HL-60 (cell line): ENCODE data around the gene GEN1.

Experiments
- POLR2AphosphoS5 ChIP-seq: IDR thresholded peaks from 2 replicates; pipeline ENCODE4 v1.6.1; 2012; ENCODE audit warnings: low read depth
- SPI1 ChIP-seq: IDR thresholded peaks from 2 replicates; pipeline ENCODE4 v1.6.1; 2012; ENCODE audit warnings: low read depth, mild to moderate bottlenecking, borderline replicate concordance
- TF ChIP-seq, protein P1 (sequence below): IDR thresholded peaks from one replicate; pipeline ENCODE4 v1.5.1; 2011; ENCODE audit warnings: low read length, control low read depth, inconsistent platforms; ENCODE audit not compliant: insufficient read depth

GRCh38 chr2:17780546-17780945 is 26.6 kb downstream of the GEN1 start:
- TF ChIP-seq, protein P1, sequence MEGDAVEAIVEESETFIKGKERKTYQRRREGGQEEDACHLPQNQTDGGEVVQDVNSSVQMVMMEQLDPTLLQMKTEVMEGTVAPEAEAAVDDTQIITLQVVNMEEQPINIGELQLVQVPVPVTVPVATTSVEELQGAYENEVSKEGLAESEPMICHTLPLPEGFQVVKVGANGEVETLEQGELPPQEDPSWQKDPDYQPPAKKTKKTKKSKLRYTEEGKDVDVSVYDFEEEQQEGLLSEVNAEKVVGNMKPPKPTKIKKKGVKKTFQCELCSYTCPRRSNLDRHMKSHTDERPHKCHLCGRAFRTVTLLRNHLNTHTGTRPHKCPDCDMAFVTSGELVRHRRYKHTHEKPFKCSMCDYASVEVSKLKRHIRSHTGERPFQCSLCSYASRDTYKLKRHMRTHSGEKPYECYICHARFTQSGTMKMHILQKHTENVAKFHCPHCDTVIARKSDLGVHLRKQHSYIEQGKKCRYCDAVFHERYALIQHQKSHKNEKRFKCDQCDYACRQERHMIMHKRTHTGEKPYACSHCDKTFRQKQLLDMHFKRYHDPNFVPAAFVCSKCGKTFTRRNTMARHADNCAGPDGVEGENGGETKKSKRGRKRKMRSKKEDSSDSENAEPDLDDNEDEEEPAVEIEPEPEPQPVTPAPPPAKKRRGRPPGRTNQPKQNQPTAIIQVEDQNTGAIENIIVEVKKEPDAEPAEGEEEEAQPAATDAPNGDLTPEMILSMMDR = no peak
- no peak for TF ChIP-seq SPI1
- TF ChIP-seq POLR2AphosphoS5 = no peak
